Hematopoietic multipotent progenitor cell treated with erythropoietin and hydrocortisone succinate and interleukin-3 and kit ligand, for 6 days (in vitro differentiated cells): ENCODE measurements around the gene SLC39A10.
"Not testable (repeated sequence)": the region's sequence is repeated elsewhere in the genome, so short reads cannot be mapped to it uniquely, and the experiment has no call there.

ENCODE experiments used
- DNase-seq: peaks from one replicate; pipeline ENCODE4 v3.0.0-alpha.2; 2015

SLC39A10 gene

GRCh38 chr2:195675783-195676427, 18.9 kb downstream of the SLC39A10 start:
- no peak for DNase-seq

- DNase-seq: no peak
Observed at GRCh38 chr2:195677290-195677689, 20.3 kb downstream of the SLC39A10 start.

GRCh38 chr2:195677884-195678283, 20.9 kb downstream of the SLC39A10 start:
- DNase-seq: no peak

- DNase-seq: no peak
Observed at GRCh38 chr2:195682077-195682476, 25.1 kb downstream of the SLC39A10 start.

- DNase-seq: no peak
Observed at GRCh38 chr2:195683174-195683573, 26.1 kb downstream of the SLC39A10 start.

GRCh38 chr2:195686564-195686963, 29.5 kb downstream of the SLC39A10 start:
- DNase-seq: no peak

- no peak for DNase-seq
Observed at GRCh38 chr2:195687320-195688086, 30.5 kb downstream of the SLC39A10 start.

- DNase-seq: not testable (repeated sequence)
Observed at GRCh38 chr2:195692531-195692930, 35.5 kb downstream of the SLC39A10 start.

GRCh38 chr2:195694553-195694952, 37.5 kb downstream of the SLC39A10 start:
- no peak for DNase-seq

- no peak for DNase-seq
Observed at GRCh38 chr2:195695002-195695631, 38.1 kb downstream of the SLC39A10 start.

GRCh38 chr2:195696012-195696411, 39.0 kb downstream of the SLC39A10 start:
- no peak for DNase-seq

- DNase-seq: peak; percentile 11
Observed at GRCh38 chr2:195697681-195698220, 40.7 kb downstream of the SLC39A10 start.

GRCh38 chr2:195700480-195700879, 43.5 kb downstream of the SLC39A10 start:
- no peak for DNase-seq

GRCh38 chr2:195706161-195706900, 49.3 kb downstream of the SLC39A10 start:
- DNase-seq: no peak

GRCh38 chr2:195709901-195710806, 53.1 kb downstream of the SLC39A10 start:
- DNase-seq: no peak

GRCh38 chr2:195711478-195711877, 54.5 kb downstream of the SLC39A10 start:
- no peak for DNase-seq

GRCh38 chr2:195716466-195716865, 59.4 kb downstream of the SLC39A10 start:
- DNase-seq: no peak

GRCh38 chr2:195721042-195721441, 64.0 kb downstream of the SLC39A10 start:
- DNase-seq: no peak

GRCh38 chr2:195722075-195722474, 65.0 kb downstream of the SLC39A10 start:
- DNase-seq: peak; percentile 11

- DNase-seq: no peak
Observed at GRCh38 chr2:195727106-195727505, 70.1 kb downstream of the SLC39A10 start.

GRCh38 chr2:195730912-195731311, 73.9 kb downstream of the SLC39A10 start:
- no peak for DNase-seq

GRCh38 chr2:195732574-195732973, 75.5 kb downstream of the SLC39A10 start:
- no peak for DNase-seq
